Endodermal cell (in vitro differentiated cells): Measurements from ENCODE around the gene LDLRAD4. TPM values are rescaled to one million over a fixed set of nuclear protein-coding genes. Genes with fewer than 3 reads are reported as not detected.

Experiments
- DNase-seq: peaks from one replicate; pipeline ENCODE4 v3.0.0-alpha.2; 2017
- H3K27ac ChIP-seq: 2 replicates; pipeline ENCODE4 v1.5.1; 2013; ENCODE audit warnings: mild to moderate bottlenecking, low read depth, low read length, moderate library complexity
- H3K27me3 ChIP-seq: 2 replicates; pipeline ENCODE4 v1.6.1; 2013; ENCODE audit warnings: mild to moderate bottlenecking, low read length, moderate library complexity; ENCODE audit not compliant: insufficient read depth, control insufficient read depth, poor library complexity, severe bottlenecking
- H3K36me3 ChIP-seq: 2 replicates; pipeline ENCODE4 v1.7.0; 2013; ENCODE audit warnings: mild to moderate bottlenecking, low read length, moderate library complexity; ENCODE audit not compliant: control insufficient read depth, insufficient read depth
- H3K4me1 ChIP-seq: one replicate; pipeline ENCODE4 v1.7.0; 2013; ENCODE audit warnings: low read length; ENCODE audit not compliant: control insufficient read depth, insufficient read depth
- H3K4me3 ChIP-seq: 2 replicates; pipeline ENCODE4 v1.5.1; 2013; ENCODE audit warnings: mild to moderate bottlenecking, low read length, moderate library complexity
- H3K9ac ChIP-seq: 2 replicates; pipeline ENCODE4 v1.6.1; 2013; ENCODE audit warnings: mild to moderate bottlenecking, low read length, moderate library complexity; ENCODE audit not compliant: poor library complexity, severe bottlenecking; ENCODE audit errors: extremely low read depth
- H3K9me3 ChIP-seq: 2 replicates; pipeline ENCODE4 v1.6.1; 2013; ENCODE audit warnings: mild to moderate bottlenecking, low read length, moderate library complexity; ENCODE audit not compliant: control insufficient read depth
- H3K27ac Mint-ChIP-seq: 2 replicates; pipeline ENCODE4 v1.8.0; 2020; ENCODE audit warnings: mixed read lengths
- H3K27me3 Mint-ChIP-seq: 2 replicates; pipeline ENCODE4 v1.8.0; 2021; ENCODE audit warnings: mild to moderate bottlenecking, mixed read lengths; ENCODE audit not compliant: insufficient read depth
- H3K36me3 Mint-ChIP-seq: 2 replicates; pipeline ENCODE4 v1.8.0; 2020; ENCODE audit warnings: low read depth, mixed read lengths
- H3K4me1 Mint-ChIP-seq: 2 replicates; pipeline ENCODE4 v1.8.0; 2020; ENCODE audit warnings: mixed read lengths
- H3K4me3 Mint-ChIP-seq: 2 replicates; pipeline ENCODE4 v1.8.0; 2020; ENCODE audit warnings: mild to moderate bottlenecking, moderate library complexity, mixed read lengths
- H3K9me3 Mint-ChIP-seq: 2 replicates; pipeline ENCODE4 v1.8.0; 2020; ENCODE audit warnings: mild to moderate bottlenecking, mixed read lengths
- WGBS, 2 experiments: methylation state at CpG; one replicate each; pipeline versions ENCODE4 v1.1.5 to v1.1.7; 2013; ENCODE audit warnings: missing lambda C conversion rate in 2 of 2, mixed read lengths in 1 of 2; ENCODE audit not compliant: insufficient coverage in 1 of 2, insufficient read length in 1 of 2; 5-methylcytosine and 5-hydroxymethylcytosine counted together
- total RNA-seq, 2 donors: library from RNA; stranded (reverse); fragmentation: NEBNext Ultra II Directional in 1 of 2; extraction: Animal tissue kit (Norgen Biotek cat#: 25700) in 1 of 2; gene quantifications; 2 replicates in 1 of 2; 3 replicates in 1 of 2; pipeline ENCODE4 v1.2.1, GENCODE V29; 2021
- TF ChIP-seq, protein P1 (sequence below): fragments of 200-600 bp; sonication (generic); conservative IDR thresholded peaks from 2 replicates; pipeline ENCODE4 v1.5.0; 2021; ENCODE audit warnings: antibody characterized with exemption, mild to moderate bottlenecking

The LDLRAD4 gene
- total RNA-seq, 2 donors from 2014 or later: 14.9 to 15.1 TPM

DNA sequence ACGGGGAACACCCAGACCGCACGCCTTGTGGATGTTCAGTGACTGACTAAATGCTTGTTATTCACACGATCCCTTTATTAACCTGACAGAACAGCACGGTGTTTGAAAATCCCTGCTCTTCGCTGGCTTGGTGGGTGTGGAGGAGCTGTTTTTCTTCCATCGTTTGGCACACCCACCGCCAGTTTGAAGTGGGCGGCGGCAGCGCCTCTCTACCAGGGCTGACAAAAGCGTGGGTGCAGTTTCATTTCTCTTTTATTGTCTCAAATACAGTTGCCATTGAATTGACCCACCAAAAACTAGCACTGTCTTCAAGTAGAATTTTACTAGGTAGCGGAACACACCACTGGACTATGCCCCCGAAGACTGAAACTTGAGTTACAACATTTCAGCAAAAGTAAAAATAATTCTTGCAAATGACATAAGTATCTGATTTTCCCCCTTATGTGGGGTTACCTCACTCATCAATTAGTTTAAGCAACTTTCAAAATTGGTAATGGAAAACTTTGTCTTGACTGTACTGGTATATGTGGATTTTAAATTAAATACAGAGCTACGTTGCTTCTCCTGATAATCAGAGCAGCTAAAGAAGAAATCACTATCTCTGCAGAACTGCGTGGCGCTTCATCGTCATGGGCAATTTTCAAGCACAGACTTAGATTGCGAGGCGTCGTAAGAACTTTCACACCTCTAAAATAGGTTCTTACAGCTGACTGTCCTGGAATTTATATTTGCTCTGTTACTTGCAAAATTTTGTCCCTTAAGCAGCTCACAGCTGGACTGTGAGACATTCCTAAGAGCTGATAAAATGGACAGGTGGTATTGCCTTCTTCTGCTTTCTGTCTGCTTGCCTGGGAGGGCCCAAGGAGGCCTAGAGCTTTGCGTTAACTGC is 60.9 kb downstream of the LDLRAD4 start:
- peak overlapping the region; percentile 6 for H3K27ac ChIP-seq

DNA sequence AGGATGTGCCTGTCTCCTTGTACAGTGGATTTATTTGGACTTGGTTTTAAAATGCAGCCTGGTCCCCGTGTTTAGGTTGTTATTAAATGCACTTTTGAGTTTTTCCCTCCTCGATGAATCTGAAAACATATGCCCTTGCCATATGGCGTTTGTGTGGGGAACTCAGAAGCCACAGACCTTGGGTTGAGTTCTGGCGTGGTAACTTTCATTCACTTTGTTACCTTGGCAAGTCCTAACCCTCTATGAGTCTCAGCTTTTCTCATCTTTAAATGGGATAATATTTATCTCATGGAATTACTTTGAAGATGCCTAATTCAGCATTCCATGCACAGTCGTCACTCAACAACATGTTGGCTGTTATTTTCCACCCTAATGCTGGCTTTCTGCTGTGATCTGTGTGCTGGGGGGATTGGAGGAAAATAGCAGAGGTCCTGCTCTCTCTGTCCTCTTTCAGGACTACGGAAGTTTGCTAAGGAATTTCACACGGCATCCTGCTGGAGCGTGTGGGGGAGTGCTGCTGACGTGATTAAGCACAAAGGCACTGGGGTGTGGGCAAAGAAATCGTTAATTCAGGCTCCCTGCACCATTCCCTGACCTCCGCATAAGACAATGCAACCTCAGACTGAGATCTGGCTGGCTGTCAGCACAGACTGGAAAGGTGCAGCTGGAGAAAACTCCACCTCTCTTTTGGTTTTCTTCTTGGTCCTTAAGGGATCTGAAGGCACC is 61.7 kb downstream of the LDLRAD4 start:
- Histone ChIP-seq H3K9ac (peak overlapping the region; percentile 21), H3K4me3 (peak overlapping the region; percentile 8), H3K27ac (peak overlapping the region; percentile 38), H3K27me3 (no peaks in the 10 kb centered on the region), H3K4me1 (peaks cover 11% of the 10 kb centered on the region), H3K9me3 (peaks cover 8% of the 10 kb centered on the region), H3K36me3 (no peaks in the 10 kb centered on the region)
- TF ChIP-seq, protein P1, sequence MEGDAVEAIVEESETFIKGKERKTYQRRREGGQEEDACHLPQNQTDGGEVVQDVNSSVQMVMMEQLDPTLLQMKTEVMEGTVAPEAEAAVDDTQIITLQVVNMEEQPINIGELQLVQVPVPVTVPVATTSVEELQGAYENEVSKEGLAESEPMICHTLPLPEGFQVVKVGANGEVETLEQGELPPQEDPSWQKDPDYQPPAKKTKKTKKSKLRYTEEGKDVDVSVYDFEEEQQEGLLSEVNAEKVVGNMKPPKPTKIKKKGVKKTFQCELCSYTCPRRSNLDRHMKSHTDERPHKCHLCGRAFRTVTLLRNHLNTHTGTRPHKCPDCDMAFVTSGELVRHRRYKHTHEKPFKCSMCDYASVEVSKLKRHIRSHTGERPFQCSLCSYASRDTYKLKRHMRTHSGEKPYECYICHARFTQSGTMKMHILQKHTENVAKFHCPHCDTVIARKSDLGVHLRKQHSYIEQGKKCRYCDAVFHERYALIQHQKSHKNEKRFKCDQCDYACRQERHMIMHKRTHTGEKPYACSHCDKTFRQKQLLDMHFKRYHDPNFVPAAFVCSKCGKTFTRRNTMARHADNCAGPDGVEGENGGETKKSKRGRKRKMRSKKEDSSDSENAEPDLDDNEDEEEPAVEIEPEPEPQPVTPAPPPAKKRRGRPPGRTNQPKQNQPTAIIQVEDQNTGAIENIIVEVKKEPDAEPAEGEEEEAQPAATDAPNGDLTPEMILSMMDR: no peak
- 46 to 49% methylated on average over 7 to 11 of the region's 11 CpGs for WGBS, 2 experiments
- DNase-seq: peak; percentile 81
- Mint-ChIP-seq H3K4me1 (peaks cover 41% of the 10 kb centered on the region), H3K36me3 (peaks cover 19% of the 10 kb centered on the region), H3K9me3 (peaks cover 12% of the 10 kb centered on the region), H3K4me3 (peak overlapping the region; percentile 28), H3K27me3 (peaks cover 2% of the 10 kb centered on the region), H3K27ac (peak overlapping the region; percentile 94)

More for the DNA sequence above, 60.9 kb downstream of the LDLRAD4 start:
- Mint-ChIP-seq H3K4me3 (no peak overlapping the region), H3K27me3 (peaks cover 2% of the 10 kb centered on the region), H3K9me3 (peaks cover 12% of the 10 kb centered on the region), H3K4me1 (peaks cover 36% of the 10 kb centered on the region), H3K36me3 (peaks cover 19% of the 10 kb centered on the region), H3K27ac (peak overlapping the region; percentile 94)
- Histone ChIP-seq H3K36me3 (no peaks in the 10 kb centered on the region), H3K27me3 (no peaks in the 10 kb centered on the region), H3K9ac (peak overlapping the region; percentile 21), H3K4me3 (peak overlapping the region; percentile 8), H3K9me3 (peaks cover 8% of the 10 kb centered on the region), H3K4me1 (peaks cover 11% of the 10 kb centered on the region)
- TF ChIP-seq, protein P1: no peak
- peak; percentile 59 for DNase-seq
- 87 to 88% methylated on average over 17 to 22 of the region's 22 CpGs for WGBS, 2 experiments

DNA sequence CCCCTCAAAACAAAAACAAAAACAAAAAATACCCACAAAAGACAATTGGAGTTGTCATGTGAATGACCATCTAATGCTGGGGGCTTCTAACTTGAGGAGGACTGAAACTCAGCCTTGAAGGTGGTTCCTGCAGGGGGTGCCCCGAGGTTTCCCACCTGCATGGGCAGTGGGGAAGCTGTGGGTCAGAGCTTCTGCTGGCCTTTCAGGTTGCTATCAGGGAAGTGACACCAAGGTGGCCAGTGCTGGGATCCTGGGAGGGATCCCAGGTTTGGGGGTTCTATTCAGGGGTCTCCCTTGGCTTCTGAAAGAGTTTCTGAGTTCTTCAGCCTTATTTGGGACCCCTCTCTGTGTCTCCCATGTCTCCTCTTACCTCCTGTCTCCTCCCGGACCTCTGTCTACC is 62.8 kb downstream of the LDLRAD4 start:
- no peak overlapping the region for H3K4me3 ChIP-seq
- TF ChIP-seq, protein P1: no peak
- WGBS, 2 experiments: 92% methylated on average over 2 of the region's 2 CpGs; no CpG with 5 or more reads in 1 of the 2 experiments
- DNase-seq: peak; percentile 32
- Mint-ChIP-seq H3K36me3 (peaks cover 19% of the 10 kb centered on the region), H3K27ac (peak overlapping the region; percentile 94), H3K9me3 (peaks cover 12% of the 10 kb centered on the region), H3K27me3 (peaks cover 2% of the 10 kb centered on the region), H3K4me3 (no peak overlapping the region), H3K4me1 (peaks cover 40% of the 10 kb centered on the region)
- no peaks in the 10 kb centered on the region for H3K36me3 ChIP-seq
- H3K27me3 ChIP-seq: no peaks in the 10 kb centered on the region
- no peak overlapping the region for H3K9ac ChIP-seq
- peaks cover 8% of the 10 kb centered on the region for H3K9me3 ChIP-seq
- H3K4me1 ChIP-seq: peaks cover 11% of the 10 kb centered on the region
- H3K27ac ChIP-seq: no peak overlapping the region
